GM18858 (cell line): ENCODE data around the gene CISD1.
"Not testable (repeated sequence)": the region's sequence is repeated elsewhere in the genome, so short reads cannot be mapped to it uniquely, and the experiment has no call there.

Experiments used
- ATAC-seq: cut with Tn5 transposase; IDR thresholded peaks from one replicate; pipeline ENCODE4 v1.9.1; 2021; ENCODE audit not compliant: unreplicated experiment

CISD1 gene

DNA sequence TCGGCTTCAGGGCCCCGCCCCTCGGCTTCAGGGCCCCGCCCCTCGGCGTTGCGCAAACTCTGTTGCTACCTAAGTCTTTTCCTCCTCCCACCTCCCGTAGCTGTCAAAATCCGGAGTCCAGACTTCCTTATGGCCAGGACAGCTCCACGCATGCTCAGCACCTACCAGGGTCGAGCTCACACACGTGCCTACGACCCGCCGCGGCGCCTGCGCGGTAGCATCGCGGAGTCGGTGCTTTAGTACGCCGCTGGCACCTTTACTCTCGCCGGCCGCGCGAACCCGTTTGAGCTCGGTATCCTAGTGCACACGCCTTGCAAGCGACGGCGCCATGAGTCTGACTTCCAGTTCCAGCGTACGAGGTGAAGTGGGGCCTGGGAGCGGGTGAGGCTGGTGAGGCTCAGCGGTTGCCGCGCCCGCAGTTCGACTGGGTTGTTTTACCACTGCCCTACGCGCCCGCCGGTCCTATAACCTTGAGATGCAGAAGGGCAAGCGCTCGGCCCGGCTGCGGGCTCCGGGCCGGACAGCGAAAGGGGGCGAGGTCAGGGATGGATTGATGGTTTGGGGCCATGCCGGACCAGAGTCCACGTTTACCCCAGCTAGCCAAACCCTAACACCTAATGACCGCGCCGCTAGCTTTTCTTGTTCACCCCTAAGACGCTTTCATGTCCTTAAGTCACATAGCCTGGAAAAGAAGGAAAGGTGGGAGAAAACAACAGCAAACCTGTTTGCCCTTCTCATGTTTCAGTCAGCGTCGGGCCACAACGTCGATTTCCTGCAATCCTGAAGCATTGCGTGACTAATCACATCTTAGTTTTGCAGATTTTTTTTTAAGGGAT lies at the start of gene CISD1:
Gene CISD1 (plus strand): TSS at position 217 of the 836 bp plus-strand sequence. CDS start 112 bp downstream, at position 329.
- ATAC-seq, result peak; percentile 58

GRCh38 chr10:58219875-58220274 lies 49.1 kb upstream of the CISD1 start:
- no peak for ATAC-seq

DNA sequence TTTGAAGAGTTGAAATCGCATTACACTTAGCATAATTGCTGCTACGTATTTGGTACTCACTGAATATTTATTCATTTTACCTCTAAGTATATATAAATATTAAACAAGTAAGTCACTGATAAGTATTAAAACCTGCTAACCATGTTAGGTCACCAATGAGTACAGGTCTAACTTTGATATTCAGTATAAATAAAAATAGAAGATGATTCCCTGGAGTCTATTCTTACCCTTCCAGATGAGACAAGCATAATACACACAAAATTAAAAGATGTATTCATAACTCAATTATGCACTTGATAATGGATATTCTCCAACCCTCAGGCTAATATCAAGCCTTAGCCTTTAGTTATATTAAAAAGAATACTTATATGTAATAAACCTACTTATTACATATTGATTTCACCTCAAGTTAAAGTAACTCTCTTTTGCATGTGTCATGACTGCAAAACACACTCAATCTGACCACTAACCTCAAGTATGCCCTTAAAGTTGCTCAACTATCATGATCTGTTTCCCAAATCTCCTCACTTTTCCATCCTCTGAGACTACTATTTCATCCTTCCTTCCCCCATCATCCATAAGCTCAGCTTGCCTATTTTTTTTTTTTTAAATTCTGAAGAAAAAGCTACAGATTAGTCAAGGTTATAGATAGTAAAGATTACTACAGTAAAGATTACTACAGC lies 48.1 kb upstream of the CISD1 start:
- no peak for ATAC-seq

DNA sequence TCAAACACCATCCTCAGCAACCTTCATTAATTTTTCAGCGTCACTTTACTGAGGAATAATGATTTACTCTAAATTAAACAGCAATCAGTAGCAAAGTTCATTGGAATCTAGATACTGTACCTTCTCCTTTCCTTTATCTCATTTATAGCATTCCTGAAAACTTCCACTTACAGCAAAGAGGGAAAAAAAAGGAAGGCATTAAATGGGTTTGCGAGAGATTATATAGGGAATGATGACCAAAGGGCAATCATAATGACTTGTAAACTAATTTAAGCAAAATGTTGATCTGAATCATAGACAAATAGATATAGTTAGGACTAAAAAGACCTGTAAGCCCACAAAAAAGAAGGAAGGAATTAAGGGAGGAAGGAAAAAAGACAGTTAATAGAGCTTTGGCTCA lies 43.3 kb upstream of the CISD1 start:
- ATAC-seq, result no peak

DNA sequence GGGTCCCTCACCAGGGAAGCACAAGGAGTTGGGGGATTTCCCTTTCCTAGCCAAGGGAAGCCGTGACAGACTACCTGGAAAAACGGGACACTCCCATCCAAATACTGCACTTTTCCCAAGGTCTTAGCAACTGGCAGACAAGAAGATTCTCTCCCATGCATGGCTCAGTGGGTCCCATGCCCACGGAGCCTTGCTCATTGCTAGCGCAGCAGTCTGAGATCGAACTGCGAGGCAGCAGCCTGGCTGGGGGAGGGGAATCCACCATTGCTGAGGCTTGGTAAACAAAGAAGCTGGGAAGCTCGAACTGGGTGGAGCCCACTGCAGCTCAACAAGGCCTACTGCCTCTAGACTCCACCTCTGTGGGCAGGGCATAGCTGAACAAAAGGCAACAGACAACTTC lies 39.1 kb upstream of the CISD1 start:
- not testable (repeated sequence) for ATAC-seq

GRCh38 chr10:58237014-58237834 lies 31.7 kb upstream of the CISD1 start:
- ATAC-seq, result no peak

- no peak for ATAC-seq
Observed at GRCh38 chr10:58239561-58240169, 29.3 kb upstream of the CISD1 start.

DNA sequence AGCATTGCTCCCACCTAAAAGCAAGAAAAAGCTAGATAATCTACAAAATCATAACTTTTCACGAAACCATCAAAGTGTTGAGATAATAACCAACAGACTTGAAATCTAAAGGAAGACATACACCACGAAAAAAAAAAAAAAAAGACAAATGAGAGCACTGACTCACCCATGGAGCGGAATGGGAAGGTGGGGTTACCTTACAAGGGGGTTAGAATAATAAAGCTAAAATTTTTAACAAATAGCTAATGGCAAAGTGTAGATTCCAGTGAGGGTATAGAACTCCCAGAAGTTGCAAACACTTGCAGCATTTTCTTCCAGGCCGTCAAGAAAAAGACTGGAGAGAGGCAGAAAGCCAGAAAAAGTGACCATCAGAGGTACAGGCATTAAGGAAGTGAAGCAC lies 28.4 kb upstream of the CISD1 start:
- ATAC-seq, result no peak

GRCh38 chr10:58241346-58241745 lies 27.6 kb upstream of the CISD1 start:
- ATAC-seq, result no peak

DNA sequence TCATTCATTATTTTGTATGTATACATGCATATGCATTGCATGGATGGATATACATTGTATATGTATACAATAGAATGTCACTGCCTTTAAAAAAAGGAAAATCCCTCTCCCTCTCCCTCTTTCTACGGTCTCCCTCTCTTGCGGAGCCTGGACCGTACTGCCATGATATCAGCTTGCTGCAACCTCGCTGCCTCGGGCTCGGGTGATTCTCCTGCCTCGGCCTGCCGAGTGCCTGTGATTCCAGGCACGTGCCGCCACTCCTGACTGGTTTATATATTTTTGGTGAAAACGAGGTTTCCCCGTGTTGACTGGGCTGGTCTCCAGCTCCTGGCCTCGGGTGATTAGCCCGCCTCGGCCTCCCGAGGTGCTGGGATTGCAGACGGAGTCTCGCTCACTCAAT lies 25.7 kb upstream of the CISD1 start:
- ATAC-seq, result no peak

DNA sequence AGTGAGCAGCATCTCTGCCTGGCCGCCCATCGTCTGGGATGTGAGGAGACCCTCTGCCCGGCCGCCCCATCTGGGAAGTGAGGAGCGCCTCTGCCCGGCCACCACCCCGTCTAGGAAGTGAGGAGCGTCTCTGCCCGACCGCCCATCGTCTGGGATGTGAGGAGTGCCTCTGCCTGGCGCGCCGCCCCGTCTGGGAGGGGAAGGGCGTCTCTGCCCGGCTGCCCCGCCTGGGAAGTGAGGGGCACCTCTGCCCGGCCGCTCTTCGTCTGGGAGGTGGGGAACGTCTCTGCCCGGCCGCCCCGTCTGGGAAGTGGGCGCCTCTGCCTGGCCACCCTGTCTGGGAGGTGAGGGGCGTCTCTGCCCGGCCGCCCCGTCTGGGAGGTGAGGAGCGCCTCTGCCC lies 25.2 kb upstream of the CISD1 start:
- not testable (repeated sequence) for ATAC-seq

DNA sequence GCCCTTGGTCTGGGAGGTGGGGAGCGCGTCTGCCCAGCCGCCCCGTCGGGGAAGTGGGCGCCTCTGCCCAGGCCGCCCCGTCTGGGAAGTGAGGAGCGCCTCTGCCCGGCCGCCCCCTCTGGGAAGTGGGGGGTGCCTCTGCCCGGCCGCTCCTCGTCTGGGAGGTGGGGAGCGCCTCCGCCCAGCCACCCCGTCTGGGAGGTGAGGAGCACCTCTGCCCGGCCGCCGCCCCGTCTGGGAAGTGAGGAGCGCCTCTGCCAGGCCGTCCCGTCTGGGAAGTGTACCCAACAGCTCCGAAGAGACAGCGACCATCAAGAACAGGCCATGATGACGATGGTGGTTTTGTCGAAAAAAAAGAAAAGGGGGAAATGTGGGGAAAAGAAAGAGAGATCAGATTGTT lies 24.7 kb upstream of the CISD1 start:
- not testable (repeated sequence) for ATAC-seq

DNA sequence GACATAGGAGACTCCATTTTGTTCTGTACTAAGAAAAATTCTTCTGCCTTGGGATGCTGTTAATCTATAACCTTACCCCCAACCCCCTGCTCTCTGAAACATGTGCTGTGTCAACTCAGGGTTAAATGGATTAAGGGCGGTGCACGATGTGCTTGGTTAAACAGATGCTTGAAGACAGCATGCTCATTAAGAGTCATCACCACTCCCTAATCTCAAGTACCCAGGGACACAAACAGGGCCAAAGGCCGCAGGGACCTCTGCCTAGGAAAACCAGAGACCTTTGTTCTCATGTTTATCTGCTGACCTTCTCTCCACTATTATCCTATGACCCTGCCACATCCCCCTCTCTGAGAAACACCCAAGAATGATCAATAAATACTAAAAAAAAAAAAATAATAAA lies 24.3 kb upstream of the CISD1 start:
- not testable (repeated sequence) for ATAC-seq

DNA sequence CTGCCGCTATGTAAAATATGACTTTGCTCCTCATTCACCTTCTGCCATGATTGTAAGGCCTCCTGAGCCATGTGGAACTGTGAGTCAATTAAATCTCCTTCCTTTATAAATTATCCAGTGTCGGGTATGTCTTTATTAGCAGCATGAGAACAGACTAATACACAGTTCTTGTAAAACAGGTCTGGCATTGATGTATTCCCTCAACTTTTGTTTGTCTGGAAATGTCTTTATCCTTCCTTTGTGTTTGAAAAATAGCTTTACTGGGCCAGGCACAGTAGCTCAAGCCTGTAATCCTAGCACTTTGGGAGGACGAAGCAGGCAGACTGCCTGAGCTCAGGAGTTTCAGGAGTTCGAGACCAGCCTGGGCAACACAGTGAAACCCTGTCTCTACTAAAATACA lies 15.8 kb upstream of the CISD1 start:
- ATAC-seq, result no peak

DNA sequence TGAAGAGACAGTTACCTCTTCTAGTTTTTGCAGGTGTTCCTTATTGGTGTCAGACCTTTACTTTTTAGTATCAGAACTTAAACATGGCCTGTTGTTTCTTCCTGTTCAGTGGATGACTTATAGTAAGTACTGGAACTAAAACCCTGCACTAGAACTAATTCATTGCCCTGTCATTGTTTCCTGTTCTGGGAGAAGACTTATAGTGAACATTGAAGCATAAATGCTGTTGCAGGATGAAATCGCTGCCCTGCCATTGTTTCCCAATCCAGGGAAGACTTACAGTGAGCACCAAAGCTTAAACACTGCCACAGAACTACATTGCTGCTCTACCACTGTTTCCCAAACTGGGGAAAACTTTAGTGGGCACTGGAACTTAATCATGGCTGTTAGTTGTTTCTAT lies 14.3 kb upstream of the CISD1 start:
- no peak for ATAC-seq

GRCh38 chr10:58256013-58256780 lies 12.8 kb upstream of the CISD1 start:
- not testable (repeated sequence) for ATAC-seq

DNA sequence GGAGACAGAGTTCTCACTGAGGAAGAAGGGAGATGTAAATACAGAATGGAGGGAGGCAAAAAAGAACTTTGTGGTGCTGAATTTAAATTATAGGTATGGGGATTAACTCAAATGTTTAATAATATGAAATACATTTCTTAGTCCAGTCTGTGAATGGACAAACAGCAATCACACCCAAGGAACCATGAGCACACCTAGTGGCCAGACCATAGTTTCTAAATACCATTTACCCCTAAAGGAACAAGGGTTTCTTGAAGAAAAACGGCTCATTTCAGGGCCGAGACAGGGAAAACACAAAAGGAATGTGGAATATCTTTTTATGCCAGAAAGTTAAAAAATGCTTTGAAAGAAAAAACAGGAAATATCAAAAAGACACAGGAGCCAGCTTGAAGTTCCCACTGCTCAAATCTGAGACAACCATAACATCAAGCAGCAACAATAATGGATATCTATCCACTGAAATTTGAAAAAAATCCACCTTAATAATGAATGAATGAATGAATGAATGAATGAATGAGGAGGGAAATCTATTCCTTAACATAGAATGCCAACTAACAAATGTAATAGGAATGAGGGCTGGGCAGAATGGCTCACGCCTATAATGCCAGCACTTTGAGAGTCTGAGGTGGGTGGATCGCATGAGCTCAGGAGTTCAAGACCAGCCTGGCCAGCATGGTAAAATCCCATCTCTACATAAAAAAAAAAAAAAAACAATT lies 9.8 kb upstream of the CISD1 start:
- no peak for ATAC-seq

GRCh38 chr10:58260334-58260733 lies 8.6 kb upstream of the CISD1 start:
- ATAC-seq, result no peak

- no peak for ATAC-seq
Observed at GRCh38 chr10:58262766-58263165, 6.2 kb upstream of the CISD1 start.

- ATAC-seq, result no peak
Observed at GRCh38 chr10:58264780-58265179, 4.2 kb upstream of the CISD1 start.
